Measurements from ENCODE around the gene CPHXL. TPM values are rescaled to one million over a fixed set of nuclear protein-coding genes. Genes with fewer than 3 reads are reported as not detected.
A peak's percentile ranks its signal among the peaks of the same experiment; 100 is the strongest.

CPHXL gene
- total RNA-seq, 1 experiment from 2014 or later, result not detected

GRCh38 chr16:75758215-75758614 is 31.9 kb upstream of the CPHXL start:
- POLR2A ChIA-PET, result no interaction called here
- no peak for TF ChIP-seq CTCF (IDR thresholded peaks at IDR 0.05; ENCODE audit: unreplicated experiment)

GRCh38 chr16:75754141-75754540 is 27.9 kb upstream of the CPHXL start:
- ChIA-PET POLR2A (interaction anchor here (0.6 to 5.7 kb wide), 9 partner anchors 10 to 310 kb away, joined by 3 to 35 read pairs (median 3); partner anchors contain the start of genes KARS1, TERF2IP and TMEM231), CTCF (interaction anchor here (0.6 to 1.2 kb wide), 3 partner anchors 9 to 505 kb away, joined by 3 read pairs; no protein-coding TSS in a partner anchor)
- no peaks in the 10 kb centered on the region for H3K9me3 Mint-ChIP-seq (ENCODE audit: unreplicated experiment)
- peaks cover 3% of the 10 kb centered on the region for H3K27me3 Mint-ChIP-seq (ENCODE audit: insufficient read depth, unreplicated experiment)
- intact Hi-C loops (cut with micrococcal nuclease), result loop anchor here (2.0 to 10.0 kb wide), 2 partner anchors 49 to 105 kb away; partner anchors contain the start of gene DUXB
- no TSS peak for BruUV-seq (replicated peaks)
- no peak for TF ChIP-seq CTCF (IDR thresholded peaks at IDR 0.05; ENCODE audit: unreplicated experiment)
- no peak overlapping the region for H3K4me3 Mint-ChIP-seq (ENCODE audit: unreplicated experiment)
- H3K36me3 Mint-ChIP-seq (ENCODE audit: insufficient read depth, unreplicated experiment), result no peaks in the 10 kb centered on the region
- peak; percentile 75 for DNase-seq (ENCODE audit: unreplicated experiment)
- no peak overlapping the region for H3K27ac Mint-ChIP-seq (ENCODE audit: low read depth, unreplicated experiment)
- peaks cover 4% of the 10 kb centered on the region for H3K4me1 Mint-ChIP-seq (ENCODE audit: insufficient read depth, unreplicated experiment)

More at GRCh38 chr16:75758215-75758614, 31.9 kb upstream of the CPHXL start:
- intact Hi-C loops (cut with micrococcal nuclease), result loop anchor here (10.0 kb wide), 1 partner anchor 53 kb away; the partner anchor contains the start of gene DUXB
- H3K4me1 Mint-ChIP-seq (ENCODE audit: insufficient read depth, unreplicated experiment), result peaks cover 10% of the 10 kb centered on the region
- H3K4me3 Mint-ChIP-seq (ENCODE audit: unreplicated experiment), result no peak overlapping the region
- H3K27me3 Mint-ChIP-seq (ENCODE audit: insufficient read depth, unreplicated experiment), result no peaks in the 10 kb centered on the region
- H3K27ac Mint-ChIP-seq (ENCODE audit: low read depth, unreplicated experiment), result no peak overlapping the region
- no peaks in the 10 kb centered on the region for H3K9me3 Mint-ChIP-seq (ENCODE audit: unreplicated experiment)
- no TSS peak for BruUV-seq (replicated peaks)
- CTCF ChIA-PET, result interaction anchor here (0.6 kb wide), 1 partner anchor 525 kb away, joined by 3 read pairs; no protein-coding TSS in a partner anchor
- no peaks in the 10 kb centered on the region for H3K36me3 Mint-ChIP-seq (ENCODE audit: insufficient read depth, unreplicated experiment)
- peak; percentile 10 for DNase-seq (ENCODE audit: unreplicated experiment)

- DNase-seq (ENCODE audit: unreplicated experiment), result no peak
- intact Hi-C loops (cut with micrococcal nuclease), result loop anchor here (10.0 kb wide), 1 partner anchor 46 kb away; the partner anchor contains the start of gene DUXB
- Mint-ChIP-seq H3K27me3 (ENCODE audit: insufficient read depth, unreplicated experiment) (peaks cover 26% of the 10 kb centered on the region), H3K9me3 (ENCODE audit: unreplicated experiment) (no peaks in the 10 kb centered on the region), H3K4me1 (ENCODE audit: insufficient read depth, unreplicated experiment) (no peaks in the 10 kb centered on the region), H3K27ac (ENCODE audit: low read depth, unreplicated experiment) (no peak overlapping the region), H3K36me3 (ENCODE audit: insufficient read depth, unreplicated experiment) (no peaks in the 10 kb centered on the region), H3K4me3 (ENCODE audit: unreplicated experiment) (no peak overlapping the region)
- TF ChIP-seq CTCF (IDR thresholded peaks at IDR 0.05; ENCODE audit: unreplicated experiment), result no peak
- BruUV-seq (replicated peaks), result no TSS peak
- CTCF ChIA-PET, result interaction anchor here (0.6 kb wide), 1 partner anchor 1307 kb away, joined by 3 read pairs; no protein-coding TSS in a partner anchor
- POLR2A ChIA-PET, result no interaction called here
Observed at GRCh38 chr16:75750528-75750927, 24.2 kb upstream of the CPHXL start.

GRCh38 chr16:75746359-75746758 is 20.1 kb upstream of the CPHXL start:
- H3K4me1 Mint-ChIP-seq (ENCODE audit: insufficient read depth, unreplicated experiment), result no peaks in the 10 kb centered on the region
- POLR2A ChIA-PET, result no interaction called here
- intact Hi-C loops (cut with micrococcal nuclease), result no loop called here
- H3K4me3 Mint-ChIP-seq (ENCODE audit: unreplicated experiment), result no peak overlapping the region
- TF ChIP-seq CTCF (IDR thresholded peaks at IDR 0.05; ENCODE audit: unreplicated experiment), result no peak
- H3K36me3 Mint-ChIP-seq (ENCODE audit: insufficient read depth, unreplicated experiment), result peaks cover 6% of the 10 kb centered on the region
- no peak overlapping the region for H3K27ac Mint-ChIP-seq (ENCODE audit: low read depth, unreplicated experiment)
- H3K9me3 Mint-ChIP-seq (ENCODE audit: unreplicated experiment), result peaks cover 15% of the 10 kb centered on the region
- CTCF ChIA-PET, result no interaction called here
- no peak for DNase-seq (ENCODE audit: unreplicated experiment)
- BruUV-seq (replicated peaks), result no TSS peak
- H3K27me3 Mint-ChIP-seq (ENCODE audit: insufficient read depth, unreplicated experiment), result peaks cover 26% of the 10 kb centered on the region

All from MCF 10A (cell line).